ENCODE data around the gene ZNF384. TPM values are rescaled to one million over a fixed set of nuclear protein-coding genes. Genes with fewer than 3 reads are reported as not detected.

The ZNF384 gene
- polyA plus RNA-seq, 3 donors = 87.2 to 99.6 (median 91.3) TPM

DNA sequence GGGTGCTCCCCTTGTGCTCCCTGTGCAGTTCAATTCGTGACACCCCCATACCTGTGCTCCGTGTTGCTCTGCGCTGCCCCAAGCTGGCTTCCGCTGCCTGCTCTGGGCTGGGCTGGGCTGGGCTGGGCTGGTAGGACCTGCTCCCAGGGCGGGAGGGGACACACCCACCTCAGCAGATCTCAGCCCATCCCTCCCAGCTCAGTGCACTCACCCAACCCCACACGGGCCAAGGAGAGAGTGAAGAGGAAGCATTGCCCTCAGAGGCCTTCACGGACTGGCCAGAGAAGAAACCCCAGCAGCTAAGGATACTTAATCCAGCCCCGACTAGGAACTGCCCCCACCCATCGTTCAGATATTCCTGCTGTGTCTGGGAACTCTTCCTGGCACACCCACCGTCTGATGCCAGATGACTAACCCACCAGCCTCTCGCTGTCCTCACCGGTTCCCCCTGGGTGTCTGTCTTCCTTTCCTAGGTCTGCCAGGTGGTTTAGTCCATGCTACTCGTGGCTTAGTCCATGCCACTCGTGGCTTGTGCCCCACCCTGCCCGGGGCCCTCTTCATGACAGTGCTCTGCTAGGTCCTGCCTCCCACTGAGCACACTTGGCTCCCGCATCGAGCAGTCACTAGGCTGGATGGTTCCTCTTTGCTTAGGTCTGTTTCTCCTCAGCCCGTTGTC lies 53.2 kb downstream of the ZNF384 start, which contains the start of gene LPAR5:
Gene LPAR5, minus strand, starts transcription at position 104 of the 676 bp plus-strand sequence. CDS start 14,711 bp downstream, outside the sequence.
- no peak for DNase-seq (ENCODE audit: extremely low read depth in 1 of 11, low read depth in 9 of 11, low spot score in 4 of 11)

DNA sequence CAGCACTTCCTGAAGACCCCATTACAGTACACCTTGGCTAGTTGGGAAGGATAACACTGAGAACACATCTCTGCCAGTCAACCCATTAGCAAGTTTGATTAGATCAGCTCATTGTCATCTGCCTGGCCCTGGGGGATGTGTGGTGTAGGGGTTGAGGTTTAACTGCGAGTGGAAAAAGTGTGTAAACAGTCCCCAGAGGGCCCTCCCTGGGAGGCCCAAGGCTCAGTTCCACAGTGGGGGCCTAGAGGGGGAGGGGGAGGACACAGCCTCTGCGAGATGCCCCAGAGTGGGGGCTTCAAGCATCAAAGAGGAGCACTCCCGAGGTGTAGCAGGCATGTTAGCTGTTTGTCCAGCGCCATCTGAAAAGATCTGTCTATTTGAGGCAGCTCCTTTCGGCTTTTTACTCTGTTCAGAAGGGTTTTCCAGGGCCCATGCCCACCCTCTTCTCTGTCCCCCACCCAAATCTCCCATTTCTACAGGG lies 53.8 kb downstream of the ZNF384 start:
- no peak for DNase-seq (ENCODE audit: extremely low read depth in 1 of 11, low read depth in 9 of 11, low spot score in 4 of 11)

DNA sequence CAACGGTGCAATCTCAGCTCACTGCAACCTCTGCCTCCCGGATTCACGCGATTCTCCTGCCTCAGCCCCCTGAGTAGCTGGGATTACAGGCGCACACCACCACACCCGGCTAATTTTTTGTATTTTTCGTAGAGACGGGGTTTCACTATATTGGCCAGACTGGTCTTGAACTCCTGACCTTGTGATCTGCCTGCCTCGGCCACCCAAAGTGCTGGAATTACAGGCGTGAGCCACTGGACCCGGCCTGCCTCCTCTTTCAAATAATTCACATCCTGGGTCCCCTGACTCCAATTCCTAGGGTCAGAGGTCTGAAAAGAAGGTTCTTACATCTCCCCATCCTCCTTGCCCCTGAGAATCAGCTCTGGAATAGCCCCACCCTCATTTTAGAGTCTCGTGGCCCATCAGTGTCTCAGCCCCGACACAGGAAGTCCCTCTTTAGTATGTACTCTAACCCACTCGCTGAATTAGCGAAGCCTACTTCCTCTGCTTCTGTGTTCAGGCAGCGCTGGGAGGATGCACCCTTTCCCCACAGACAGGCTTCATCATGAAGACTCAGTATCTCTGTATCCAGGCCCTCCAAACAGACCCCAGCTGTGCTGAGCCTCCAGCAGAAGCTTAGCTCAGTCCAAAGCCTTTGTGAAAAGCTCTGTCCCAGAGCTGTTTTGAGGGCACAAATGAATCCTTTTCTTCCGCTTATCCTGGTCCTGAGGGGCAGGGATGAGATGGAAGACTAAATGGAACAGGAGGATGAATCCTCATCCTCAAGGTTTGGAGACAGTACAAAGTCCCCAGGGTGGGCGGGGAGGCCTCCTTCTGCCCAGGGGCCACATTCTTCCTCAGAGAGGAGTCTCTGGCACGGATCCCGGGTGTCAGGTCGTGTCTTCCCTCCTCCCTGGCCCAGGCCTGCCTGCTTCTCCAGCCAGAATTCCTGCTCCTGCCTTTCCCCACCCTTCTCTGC lies 56.9 kb downstream of the ZNF384 start:
- DNase-seq (ENCODE audit: extremely low read depth in 1 of 11, low read depth in 9 of 11, low spot score in 4 of 11) = no peak

DNA sequence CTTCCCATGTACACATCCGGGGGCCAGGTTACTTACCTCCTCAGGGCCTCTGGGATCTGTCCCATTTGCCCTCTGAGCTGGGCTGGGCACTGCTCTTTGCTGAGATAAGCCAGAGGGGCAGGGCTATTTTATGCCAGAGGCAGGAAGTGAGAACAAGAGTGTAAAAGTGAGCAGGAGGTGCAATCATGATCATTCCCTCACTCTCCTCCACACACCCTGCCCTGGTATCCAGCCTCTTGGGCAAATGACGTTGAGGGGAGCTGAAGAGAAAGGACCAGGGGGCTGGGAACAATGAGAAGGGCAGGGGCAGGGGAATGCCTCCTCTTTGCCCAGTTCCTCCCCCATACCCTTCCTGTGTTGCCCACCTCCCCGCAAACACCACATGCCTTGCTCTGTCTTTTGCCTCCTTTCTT lies 57.6 kb downstream of the ZNF384 start:
- no peak for DNase-seq (ENCODE audit: extremely low read depth in 1 of 11, low read depth in 9 of 11, low spot score in 4 of 11)

DNA sequence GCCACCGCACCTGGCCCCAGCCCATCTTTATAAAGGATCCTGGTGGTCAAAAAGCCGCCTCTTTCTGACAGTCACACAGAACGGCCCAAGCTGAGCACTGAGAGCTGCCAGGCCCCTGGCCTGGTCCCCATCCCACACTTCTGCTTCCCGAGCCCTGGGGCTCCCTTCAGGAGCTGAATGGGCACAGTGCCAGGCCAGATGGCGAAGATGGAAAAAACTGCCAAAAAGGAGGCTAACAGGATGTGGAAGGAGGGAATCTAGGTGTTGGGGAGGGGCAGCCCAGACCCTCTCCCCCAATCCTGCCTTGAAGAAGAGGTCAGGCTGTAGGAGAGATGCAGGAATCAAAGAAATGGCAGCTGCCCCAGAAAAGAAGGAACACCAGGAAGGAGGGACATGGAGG lies 58.4 kb downstream of the ZNF384 start:
- no peak for DNase-seq (ENCODE audit: extremely low read depth in 1 of 11, low read depth in 9 of 11, low spot score in 4 of 11)

DNA sequence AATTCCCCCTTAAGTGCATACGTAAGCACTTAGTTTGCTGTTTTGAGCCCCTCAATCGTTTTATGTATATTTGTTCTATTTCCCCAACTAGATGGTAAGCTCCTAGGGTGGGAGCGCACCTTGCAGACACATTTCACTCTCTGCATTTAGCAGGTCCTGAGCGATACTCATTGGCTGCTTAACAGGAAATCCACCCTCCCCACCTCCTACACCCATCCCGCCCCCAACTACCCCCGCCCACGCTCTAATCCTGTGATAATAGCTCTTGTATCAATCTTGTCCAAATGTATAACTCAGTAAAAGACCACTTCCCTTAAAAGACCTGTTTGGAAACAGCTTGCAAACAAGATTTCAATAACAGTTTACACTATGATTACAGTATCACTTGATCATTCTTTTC lies 61.6 kb downstream of the ZNF384 start:
- no peak for DNase-seq (ENCODE audit: extremely low read depth in 1 of 11, low read depth in 9 of 11, low spot score in 4 of 11)

DNA sequence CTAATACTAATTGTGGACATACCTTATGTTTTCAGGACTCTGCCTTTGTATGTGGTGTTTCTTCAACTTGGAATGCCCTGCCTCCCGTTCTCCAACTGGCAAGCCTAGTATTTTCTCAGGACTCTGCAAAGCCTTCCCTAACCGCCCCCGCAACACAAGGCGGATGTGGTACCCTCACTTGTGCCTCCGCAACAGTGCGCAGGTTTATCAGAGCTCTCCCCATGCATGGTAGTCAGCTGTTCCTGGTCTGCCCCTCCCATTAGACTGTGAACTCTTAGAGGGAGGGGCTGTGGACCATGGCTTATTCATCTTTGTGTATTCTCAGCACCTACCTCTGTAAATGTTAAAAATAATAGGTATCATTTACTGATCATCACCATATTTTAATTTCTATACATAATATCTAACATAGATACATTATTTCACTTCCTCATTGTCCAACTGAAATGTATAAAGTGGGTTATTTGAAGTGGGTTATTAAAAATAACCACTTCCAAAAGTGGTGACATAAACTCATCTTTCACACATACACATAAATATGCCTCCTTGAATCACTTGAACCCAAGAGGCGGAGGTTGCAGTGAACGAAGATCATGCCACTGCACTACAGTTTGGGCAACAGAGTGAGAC lies 62.4 kb downstream of the ZNF384 start:
- DNase-seq (ENCODE audit: extremely low read depth in 1 of 11, low read depth in 9 of 11, low spot score in 4 of 11) = no peak

DNA sequence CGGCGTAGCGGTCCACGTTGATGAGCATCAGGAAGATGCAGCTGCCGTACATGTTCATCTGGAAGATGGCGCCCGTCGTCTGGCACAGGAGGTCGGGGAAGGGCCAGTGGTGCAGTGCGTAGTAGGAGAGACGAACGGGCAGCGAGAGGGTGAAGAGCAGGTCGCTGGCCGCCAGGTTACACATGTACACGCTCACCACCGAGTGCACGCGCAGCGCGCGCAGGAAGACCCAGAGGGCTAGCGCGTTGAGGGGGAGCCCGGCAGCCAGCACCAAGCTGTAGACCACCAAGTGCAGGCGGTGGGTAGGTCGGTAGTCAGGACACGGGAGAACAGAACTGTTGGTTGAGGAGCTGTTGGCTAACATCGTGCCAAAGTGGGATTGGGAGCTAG lies 68.3 kb downstream of the ZNF384 start:
- no peak for DNase-seq (ENCODE audit: extremely low read depth in 1 of 11, low read depth in 9 of 11, low spot score in 4 of 11)

DNA sequence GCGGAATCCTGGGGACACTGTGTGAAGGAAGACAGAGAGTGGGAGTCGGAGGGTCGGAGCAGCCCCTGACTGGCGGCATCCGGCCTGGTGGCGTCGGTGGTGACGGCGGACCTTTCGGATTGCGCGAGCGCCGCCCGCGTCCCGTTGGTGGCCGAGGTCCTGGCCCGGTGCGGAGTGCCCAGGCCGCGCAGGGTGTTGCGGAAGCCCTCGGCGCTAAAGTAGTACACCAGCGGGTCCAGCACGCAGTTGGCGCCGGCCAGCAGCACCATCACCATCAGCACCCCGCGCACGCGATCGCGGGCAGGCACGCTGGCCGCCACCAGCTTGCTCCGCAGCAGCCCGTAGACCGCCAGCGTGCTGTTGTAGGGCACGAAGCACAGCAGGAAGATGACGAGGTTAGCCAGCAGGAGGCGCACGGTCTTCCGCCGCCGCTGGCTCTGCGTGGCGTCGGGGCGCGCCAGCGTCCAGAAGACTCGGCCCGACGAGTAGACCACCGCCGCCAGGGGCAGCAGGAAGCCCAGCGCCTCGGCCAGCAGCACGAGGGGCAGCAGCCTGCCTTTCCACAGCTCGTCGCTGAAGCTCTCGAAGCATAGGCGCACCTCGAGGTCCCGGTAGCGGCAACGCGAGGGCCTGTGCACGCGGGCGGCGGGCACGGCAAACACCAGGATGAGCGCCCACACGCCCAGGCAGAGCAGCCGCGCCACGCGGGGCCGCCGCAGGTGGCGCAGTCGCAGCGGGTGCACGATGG lies 68.9 kb downstream of the ZNF384 start:
- DNase-seq (ENCODE audit: extremely low read depth in 1 of 11, low read depth in 9 of 11, low spot score in 4 of 11) = peak in 8 of 11 donors; percentile 61 to 77 (median 72)

DNA sequence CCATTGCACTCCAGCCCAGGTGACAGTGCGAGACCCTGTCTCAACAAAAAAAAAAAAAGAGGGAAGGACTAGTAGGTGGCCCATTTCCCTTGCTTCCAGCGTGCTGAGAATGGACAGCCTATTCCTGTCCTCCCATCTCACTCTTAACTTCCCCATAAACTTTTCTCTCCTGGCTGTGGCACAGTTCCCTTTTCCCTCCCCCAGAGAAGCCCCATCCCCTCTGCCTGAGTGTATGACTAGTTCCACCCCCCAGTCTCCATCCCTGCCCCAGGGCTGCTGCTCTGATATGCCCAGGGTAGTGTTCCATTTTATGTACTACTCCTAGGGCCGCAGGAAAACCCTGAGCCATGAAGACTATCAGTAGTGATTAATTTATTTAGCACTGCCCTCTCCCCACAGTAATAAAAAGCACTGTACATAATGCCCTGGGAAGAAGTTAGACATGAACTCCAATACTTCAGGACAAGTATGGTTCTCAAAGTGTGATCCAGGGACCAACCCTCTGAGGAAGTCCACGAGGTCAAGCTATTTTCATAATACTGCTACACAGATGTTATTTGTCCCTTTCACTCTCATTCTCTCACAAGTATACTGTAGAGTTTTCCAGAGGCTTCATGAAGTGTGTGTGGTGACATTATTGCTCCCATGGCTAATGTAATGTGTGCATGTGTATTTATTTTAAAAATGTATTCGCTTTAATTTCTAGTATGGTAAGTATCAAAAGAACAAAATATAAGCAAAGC lies 70.5 kb downstream of the ZNF384 start:
- no peak for DNase-seq (ENCODE audit: extremely low read depth in 1 of 11, low read depth in 9 of 11, low spot score in 4 of 11)

Other genes with a start within 250 kb of the ZNF384 start
- gene CD27, start 244.4 kb downstream of the ZNF384 start, polyA plus RNA-seq (ENCODE audit: insufficient read length in 3 of 3) = 1 to 10 TPM in 2 of 3 donors, under 1 TPM in 1; 0.40 to 2.2 (median 1.3) TPM
- gene TAPBPL, start 237.3 kb downstream of the ZNF384 start, polyA plus RNA-seq (ENCODE audit: insufficient read length in 3 of 3) = 10 to 100 TPM; 14.6 to 23.7 (median 14.8) TPM
- 10 to 100 TPM; 10.3 to 12.6 (median 11.5) TPM for gene VAMP1, start 218.7 kb downstream of the ZNF384 start, polyA plus RNA-seq (ENCODE audit: insufficient read length in 3 of 3)
- gene MRPL51, start 196.1 kb downstream of the ZNF384 start, polyA plus RNA-seq (ENCODE audit: insufficient read length in 3 of 3) = 100 to 1,000 TPM; 143 to 183 (median 174) TPM
- gene NCAPD2, start 195.3 kb downstream of the ZNF384 start, polyA plus RNA-seq (ENCODE audit: insufficient read length in 3 of 3) = 10 to 100 TPM; 63.8 to 69.8 (median 69.5) TPM
- 1,000 to 10,000 TPM; 2,032 to 2,404 (median 2,056) TPM for gene GAPDH, start 154.9 kb downstream of the ZNF384 start, polyA plus RNA-seq (ENCODE audit: insufficient read length in 3 of 3)
- 10 to 100 TPM; 12.8 to 18.2 (median 17.6) TPM for gene IFFO1, start 133.3 kb downstream of the ZNF384 start, polyA plus RNA-seq (ENCODE audit: insufficient read length in 3 of 3)
- 10 to 100 TPM; 24.5 to 30.7 (median 29.3) TPM for gene NOP2, start 121.1 kb downstream of the ZNF384 start, polyA plus RNA-seq (ENCODE audit: insufficient read length in 3 of 3)
- 100 to 1,000 TPM; 294 to 313 (median 295) TPM for gene CHD4, start 82.0 kb downstream of the ZNF384 start, polyA plus RNA-seq (ENCODE audit: insufficient read length in 3 of 3)
- gene LPAR5, start 53.4 kb downstream of the ZNF384 start, polyA plus RNA-seq (ENCODE audit: insufficient read length in 3 of 3) = 1 to 10 TPM in 2 of 3 donors, under 1 TPM in 1; 0.96 to 1.5 (median 1.3) TPM
- gene ACRBP, start 41.9 kb downstream of the ZNF384 start, polyA plus RNA-seq (ENCODE audit: insufficient read length in 3 of 3) = 1 to 10 TPM; 3.1 to 6.8 (median 4.9) TPM
- 100 to 1,000 TPM; 111 to 118 (median 112) TPM for gene ING4, start 26.3 kb downstream of the ZNF384 start, polyA plus RNA-seq (ENCODE audit: insufficient read length in 3 of 3)
- 10 to 100 TPM; 11.7 to 14.0 (median 13.0) TPM for gene PIANP, start 11.4 kb upstream of the ZNF384 start, polyA plus RNA-seq (ENCODE audit: insufficient read length in 3 of 3)
- gene COPS7A, start 34.7 kb upstream of the ZNF384 start, polyA plus RNA-seq (ENCODE audit: insufficient read length in 3 of 3) = 10 to 100 TPM; 61.5 to 70.2 (median 65.1) TPM
- 100 to 1,000 TPM; 194 to 227 (median 210) TPM for gene MLF2, start 63.8 kb upstream of the ZNF384 start, polyA plus RNA-seq (ENCODE audit: insufficient read length in 3 of 3)
- 100 to 1,000 TPM; 513 to 676 (median 531) TPM for gene PTMS, start 77.0 kb upstream of the ZNF384 start, polyA plus RNA-seq (ENCODE audit: insufficient read length in 3 of 3)
- gene LAG3, start 83.1 kb upstream of the ZNF384 start, polyA plus RNA-seq (ENCODE audit: insufficient read length in 3 of 3) = 1 to 10 TPM; 1.9 to 2.1 (median 2.1) TPM
- 10 to 100 TPM; 28.0 to 31.1 (median 29.9) TPM for gene CD4, start 100.2 kb upstream of the ZNF384 start, polyA plus RNA-seq (ENCODE audit: insufficient read length in 3 of 3)
- 10 to 100 TPM; 25.4 to 37.4 (median 28.2) TPM for gene GPR162, start 132.4 kb upstream of the ZNF384 start, polyA plus RNA-seq (ENCODE audit: insufficient read length in 3 of 3)
- gene P3H3, start 139.0 kb upstream of the ZNF384 start, polyA plus RNA-seq (ENCODE audit: insufficient read length in 3 of 3) = 10 to 100 TPM; 24.4 to 41.2 (median 35.2) TPM
- gene GNB3, start 151.6 kb upstream of the ZNF384 start, polyA plus RNA-seq (ENCODE audit: insufficient read length in 3 of 3) = 1 to 10 TPM; 5.9 to 9.2 (median 8.4) TPM
- gene CDCA3, start 161.9 kb upstream of the ZNF384 start, polyA plus RNA-seq (ENCODE audit: insufficient read length in 3 of 3) = 10 to 100 TPM; 25.4 to 31.4 (median 28.5) TPM
- gene USP5, start 162.8 kb upstream of the ZNF384 start, polyA plus RNA-seq (ENCODE audit: insufficient read length in 3 of 3) = 10 to 100 TPM; 55.0 to 70.2 (median 58.4) TPM
- 100 to 1,000 TPM; 560 to 645 (median 574) TPM for gene TPI1, start 178.2 kb upstream of the ZNF384 start, polyA plus RNA-seq (ENCODE audit: insufficient read length in 3 of 3)
- 10 to 100 TPM in 1 of 3 donors, 1 to 10 TPM in 2; 7.5 to 15.1 (median 9.3) TPM for gene SPSB2, start 183.9 kb upstream of the ZNF384 start, polyA plus RNA-seq (ENCODE audit: insufficient read length in 3 of 3)
- gene LRRC23, start 215.4 kb upstream of the ZNF384 start, polyA plus RNA-seq (ENCODE audit: insufficient read length in 3 of 3) = 10 to 100 TPM; 18.4 to 21.8 (median 21.7) TPM
- 10 to 100 TPM; 12.7 to 25.7 (median 13.5) TPM for gene ENO2, start 225.2 kb upstream of the ZNF384 start, polyA plus RNA-seq (ENCODE audit: insufficient read length in 3 of 3)
- gene ATN1, start 238.6 kb upstream of the ZNF384 start, polyA plus RNA-seq (ENCODE audit: insufficient read length in 3 of 3) = 100 to 1,000 TPM in 2 of 3 donors, 10 to 100 TPM in 1; 91.9 to 142 (median 139) TPM